Hypothalamus (tissue), 51 donors: Measurements from ENCODE around the gene TFDP1.

Experiments
- DNase-seq, 51 donors: peaks; one replicate each; lab custom pipeline; 2025; lab: John Stamatoyannopoulos, UW

The TFDP1 gene

GRCh38 chr13:113657851-113658741 lies 73.5 kb downstream of the TFDP1 start, which contains the start of gene ATP4B:
Gene ATP4B, minus strand, starts transcription at chr13:113658198. Its CDS starts 54 bp downstream, at chr13:113658144.
- no peak for DNase-seq

- no peak for DNase-seq
Observed at GRCh38 chr13:113658836-113659235, 74.3 kb downstream of the TFDP1 start.

GRCh38 chr13:113659337-113659736 lies 74.8 kb downstream of the TFDP1 start:
- no peak for DNase-seq

- no peak for DNase-seq
Observed at GRCh38 chr13:113660066-113660465, 75.5 kb downstream of the TFDP1 start.

- no peak for DNase-seq
Observed at GRCh38 chr13:113661509-113661908, 77.0 kb downstream of the TFDP1 start.

GRCh38 chr13:113663934-113664333 lies 79.4 kb downstream of the TFDP1 start:
- DNase-seq = no peak

GRCh38 chr13:113664751-113665596 lies 80.4 kb downstream of the TFDP1 start:
- DNase-seq = no peak

- no peak for DNase-seq
Observed at GRCh38 chr13:113665597-113666328, 81.2 kb downstream of the TFDP1 start.

GRCh38 chr13:113666329-113666670 lies 81.7 kb downstream of the TFDP1 start:
- DNase-seq = no peak

- DNase-seq = no peak
Observed at GRCh38 chr13:113666951-113667701, 82.6 kb downstream of the TFDP1 start, which contains the start of gene GRK1. Gene GRK1, plus strand, starts transcription at chr13:113667219. Its CDS starts 168 bp downstream, at chr13:113667387.

GRCh38 chr13:113667771-113668490 lies 83.4 kb downstream of the TFDP1 start:
- no peak for DNase-seq

- no peak for DNase-seq
Observed at GRCh38 chr13:113668491-113668971, 84.0 kb downstream of the TFDP1 start.

- DNase-seq = no peak
Observed at GRCh38 chr13:113669231-113669754, 84.7 kb downstream of the TFDP1 start.

GRCh38 chr13:113669755-113670341 lies 85.3 kb downstream of the TFDP1 start:
- no peak for DNase-seq

GRCh38 chr13:113670541-113670940 lies 86.0 kb downstream of the TFDP1 start:
- DNase-seq = no peak

- no peak for DNase-seq
Observed at GRCh38 chr13:113671066-113672001, 86.8 kb downstream of the TFDP1 start.

- no peak for DNase-seq
Observed at GRCh38 chr13:113672002-113672651, 87.6 kb downstream of the TFDP1 start.
